H7 (cell line): ENCODE data around the gene MYF6. TPM values are rescaled to one million over a fixed set of nuclear protein-coding genes. Genes with fewer than 3 reads are reported as not detected.

Experiments
- total RNA-seq: library from RNA; depleted of rRNA; stranded (reverse); fragments of >200 nt; shearing (Covaris generic); gene quantifications from 2 replicates; pipeline ENCODE4 v1.2.3, GENCODE V29; 2014; rRNA removed

The MYF6 gene
- total RNA-seq, 1 experiment from 2014 or later: not detected

Other genes starting within 250 kb of the MYF6 start
- 0.11 TPM in 1 of 2 replicates, not detected in the other for gene MYF5, start 9.3 kb downstream of the MYF6 start, total RNA-seq
- gene LIN7A, start 230.3 kb downstream of the MYF6 start, total RNA-seq: 7.6 and 11.9 TPM in 2 replicates